GM18507 (cell line): ENCODE results near the gene PLXDC2.
"Not testable (repeated sequence)": the region's sequence is repeated elsewhere in the genome, so short reads cannot be mapped to it uniquely, and the experiment has no call there.

Experiments
- DNase-seq: peaks from one replicate; pipeline ENCODE4 v3.0.0; 2011; ENCODE audit warnings: low read depth; ENCODE audit not compliant: insufficient read length; ENCODE audit errors: extremely low spot score
- FAIRE-seq: peaks from 2 replicates; lab custom pipeline; 2011; peaks lifted over from hg19 to GRCh38; lab: Jason Lieb, UNC

The PLXDC2 gene

GRCh38 chr10:20209098-20209497 lies 392.9 kb downstream of the PLXDC2 start:
- FAIRE-seq, DNase-seq: not testable (repeated sequence)

GRCh38 chr10:20215547-20216152 lies 399.4 kb downstream of the PLXDC2 start:
- FAIRE-seq, result no peak
- no peak for DNase-seq

GRCh38 chr10:20221356-20221755 lies 405.1 kb downstream of the PLXDC2 start:
- DNase-seq, result no peak
- FAIRE-seq, result no peak

GRCh38 chr10:20228729-20229128 lies 412.5 kb downstream of the PLXDC2 start:
- no peak for FAIRE-seq
- DNase-seq, result no peak

GRCh38 chr10:20232079-20232705 lies 416.0 kb downstream of the PLXDC2 start:
- no peak for DNase-seq
- no peak for FAIRE-seq

- DNase-seq (no peak), FAIRE-seq (no peak)
Observed at GRCh38 chr10:20233423-20233822, 417.2 kb downstream of the PLXDC2 start.

GRCh38 chr10:20234579-20234978 lies 418.3 kb downstream of the PLXDC2 start:
- FAIRE-seq, result no peak
- no peak for DNase-seq

GRCh38 chr10:20237091-20237570 lies 420.9 kb downstream of the PLXDC2 start:
- DNase-seq, result no peak
- FAIRE-seq, result no peak

- FAIRE-seq, result no peak
Observed at GRCh38 chr10:20237586-20237985, 421.4 kb downstream of the PLXDC2 start.

GRCh38 chr10:20240643-20241042 lies 424.4 kb downstream of the PLXDC2 start:
- no peak for DNase-seq
- no peak for FAIRE-seq

More at GRCh38 chr10:20237586-20237985, 421.4 kb downstream of the PLXDC2 start:
- DNase-seq, result no peak

GRCh38 chr10:20247454-20247853 lies 431.2 kb downstream of the PLXDC2 start:
- no peak for FAIRE-seq

GRCh38 chr10:20247891-20248708 lies 431.9 kb downstream of the PLXDC2 start:
- no peak for DNase-seq
- no peak for FAIRE-seq

More at GRCh38 chr10:20247454-20247853, 431.2 kb downstream of the PLXDC2 start:
- DNase-seq, result no peak

- no peak for DNase-seq
- no peak for FAIRE-seq
Observed at GRCh38 chr10:20254078-20254477, 437.8 kb downstream of the PLXDC2 start.

- no peak for FAIRE-seq
- no peak for DNase-seq
Observed at GRCh38 chr10:20254497-20254896, 438.3 kb downstream of the PLXDC2 start.

GRCh38 chr10:20256969-20257368 lies 440.7 kb downstream of the PLXDC2 start:
- no peak for DNase-seq
- FAIRE-seq, result no peak

- DNase-seq (no peak), FAIRE-seq (no peak)
Observed at GRCh38 chr10:20257422-20257821, 441.2 kb downstream of the PLXDC2 start.

GRCh38 chr10:20265146-20265545 lies 448.9 kb downstream of the PLXDC2 start:
- FAIRE-seq (no peak), DNase-seq (no peak)

GRCh38 chr10:20267734-20268133 lies 451.5 kb downstream of the PLXDC2 start:
- FAIRE-seq (no peak), DNase-seq (no peak)

GRCh38 chr10:20271490-20271889 lies 455.3 kb downstream of the PLXDC2 start:
- no peak for FAIRE-seq
- no peak for DNase-seq

GRCh38 chr10:20272608-20273007 lies 456.4 kb downstream of the PLXDC2 start:
- FAIRE-seq (no peak), DNase-seq (no peak)
